Measurements from ENCODE around the gene KREMEN1. TPM values are rescaled to one million over a fixed set of nuclear protein-coding genes. Genes with fewer than 3 reads are reported as not detected.

Gene KREMEN1
- total RNA-seq, 1 experiment from 2014 or later: 2.2 TPM

- CTCF ChIA-PET: no interaction called here
- no peaks in the 10 kb centered on the region for H3K36me3 ChIP-seq (ENCODE audit: control insufficient read depth, insufficient read depth, low read length)
- DNase-seq (ENCODE audit: low read depth, low spot score) (no peak), ATAC-seq (no peak)
- no peaks in the 10 kb centered on the region for H3K4me1 ChIP-seq (ENCODE audit: control insufficient read depth, insufficient read depth, low read length)
- BruUV-seq (replicated peaks): no TSS peak
- no peak overlapping the region for H3K4me3 ChIP-seq (ENCODE audit: low read depth in 2 of 2, low read length in 2 of 2)
- no peaks in the 10 kb centered on the region for H3K9me3 ChIP-seq (ENCODE audit: control insufficient read depth, insufficient read depth, low read depth, low read length)
- H3K27me3 ChIP-seq (ENCODE audit: control insufficient read depth, insufficient read depth, low read length): no peaks in the 10 kb centered on the region
- H3K27ac ChIP-seq (ENCODE audit: low read length): no peak overlapping the region
- intact Hi-C loops (cut with micrococcal nuclease; ENCODE audit: unreplicated experiment): no loop called here
- POLR2A ChIA-PET: no interaction called here
- in situ Hi-C loops (cut with HindIII; ENCODE audit: low pct_unique_long_range_greater_than_20kb, low sequenced_read_pairs): no loop called here
- TF ChIP-seq SIN3A (IDR thresholded peaks at IDR 0.05; ENCODE audit: borderline replicate concordance, insufficient read depth, low read depth, low read length): no peak
- no peak for TF ChIP-seq POLR2AphosphoS5 (IDR thresholded peaks at IDR 0.05; ENCODE audit: low read depth, low read length)
- no peak for TF ChIP-seq TCF7L2 (IDR thresholded peaks at IDR 0.05; ENCODE audit: low read depth, low read length)
- TF ChIP-seq CTCF (IDR thresholded peaks at IDR 0.05): no peak
Measured at GRCh38 chr22:29109822-29110221, 37.0 kb downstream of the KREMEN1 start.

DNA sequence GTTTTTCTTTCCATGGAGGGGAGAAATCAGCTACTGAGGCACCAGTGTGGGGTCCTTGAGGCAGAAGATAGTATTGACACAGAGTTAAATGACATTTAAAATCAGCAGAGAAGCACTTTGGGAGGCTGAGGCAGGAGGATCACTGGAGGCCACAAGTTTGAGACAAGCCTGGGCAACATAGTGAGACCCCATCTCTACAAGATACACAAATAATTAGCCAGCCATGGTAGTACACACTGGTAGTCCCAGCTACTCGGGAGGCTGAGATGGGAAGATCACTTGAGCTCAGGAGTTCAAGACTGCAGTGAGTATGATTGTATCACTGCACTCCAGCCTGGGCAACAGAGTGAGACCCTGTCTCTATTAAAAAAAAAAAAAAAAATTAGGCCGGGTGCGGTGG, 38.1 kb downstream of the KREMEN1 start:
- TF ChIP-seq REST (IDR thresholded peaks at IDR 0.05; ENCODE audit: insufficient read depth in 1 of 2, low read depth in 2 of 2, low read length in 1 of 2): no peak
- POLR2A ChIA-PET: no interaction called here
- intact Hi-C loops (cut with micrococcal nuclease; ENCODE audit: unreplicated experiment) (no loop called here), in situ Hi-C loops (cut with HindIII; ENCODE audit: low pct_unique_long_range_greater_than_20kb, low sequenced_read_pairs) (no loop called here)
- H3K9me3 ChIP-seq (ENCODE audit: control insufficient read depth, insufficient read depth, low read depth, low read length): no peaks in the 10 kb centered on the region
- H3K36me3 ChIP-seq (ENCODE audit: control insufficient read depth, insufficient read depth, low read length): no peaks in the 10 kb centered on the region
- H3K27ac ChIP-seq (ENCODE audit: low read length): no peak overlapping the region
- H3K4me1 ChIP-seq (ENCODE audit: control insufficient read depth, insufficient read depth, low read length): no peaks in the 10 kb centered on the region
- no peak overlapping the region for H3K4me3 ChIP-seq (ENCODE audit: low read depth in 2 of 2, low read length in 2 of 2)
- BruUV-seq (replicated peaks): no TSS peak
- ATAC-seq (no peak), DNase-seq (ENCODE audit: low read depth, low spot score) (no peak)
- H3K27me3 ChIP-seq (ENCODE audit: control insufficient read depth, insufficient read depth, low read length): no peaks in the 10 kb centered on the region
- CTCF ChIA-PET: interaction anchor here (0.7 kb wide), 1 partner anchor 815 kb away, joined by 5 read pairs; no protein-coding TSS in a partner anchor

DNA sequence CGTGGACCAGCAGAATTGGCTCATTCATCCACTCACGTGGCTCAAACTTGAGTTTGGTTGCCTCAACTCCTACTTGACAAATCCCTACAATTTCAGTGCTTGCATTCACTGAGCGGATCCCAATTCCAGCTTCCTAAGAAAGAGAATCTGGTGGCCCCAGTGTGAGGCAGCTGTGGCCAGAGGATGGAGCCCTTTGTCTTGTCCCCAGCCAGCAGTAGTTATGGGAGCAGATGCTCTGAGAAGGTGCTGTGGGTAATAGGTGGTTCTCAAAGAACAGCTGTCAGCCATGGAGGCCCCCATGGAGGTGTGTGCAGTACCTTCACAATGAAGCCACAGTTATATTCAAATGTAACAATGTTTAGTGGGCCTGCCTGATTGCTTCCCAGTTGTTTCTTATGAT, 39.3 kb downstream of the KREMEN1 start:
- no peak overlapping the region for H3K4me3 ChIP-seq (ENCODE audit: low read depth in 2 of 2, low read length in 2 of 2)
- H3K27ac ChIP-seq (ENCODE audit: low read length): no peak overlapping the region
- no peak for ATAC-seq
- H3K36me3 ChIP-seq (ENCODE audit: control insufficient read depth, insufficient read depth, low read length): no peaks in the 10 kb centered on the region
- TF ChIP-seq REST (IDR thresholded peaks at IDR 0.05; ENCODE audit: insufficient read depth in 1 of 2, low read depth in 2 of 2, low read length in 1 of 2) (no peak), CTCF (IDR thresholded peaks at IDR 0.05) (peak; percentile 12; the same call in 1 of the 2 replicates), POLR2AphosphoS5 (IDR thresholded peaks at IDR 0.05; ENCODE audit: low read depth, low read length) (no peak), SIN3A (IDR thresholded peaks at IDR 0.05; ENCODE audit: borderline replicate concordance, insufficient read depth, low read depth, low read length) (no peak)
- no peaks in the 10 kb centered on the region for H3K27me3 ChIP-seq (ENCODE audit: control insufficient read depth, insufficient read depth, low read length)
- POLR2A ChIA-PET: interaction anchor here (0.6 to 0.7 kb wide), 2 partner anchors 38 to 782 kb away, joined by 3 to 5 read pairs; no protein-coding TSS in a partner anchor
- no peak for DNase-seq (ENCODE audit: low read depth, low spot score)
- intact Hi-C loops (cut with micrococcal nuclease; ENCODE audit: unreplicated experiment): no loop called here
- no TSS peak for BruUV-seq (replicated peaks)
- no peaks in the 10 kb centered on the region for H3K4me1 ChIP-seq (ENCODE audit: control insufficient read depth, insufficient read depth, low read length)
- CTCF ChIA-PET: interaction anchor here (0.6 kb wide), 1 partner anchor 1183 kb away, joined by 7 read pairs; no protein-coding TSS in a partner anchor
- no peaks in the 10 kb centered on the region for H3K9me3 ChIP-seq (ENCODE audit: control insufficient read depth, insufficient read depth, low read depth, low read length)
- in situ Hi-C loops (cut with HindIII; ENCODE audit: low pct_unique_long_range_greater_than_20kb, low sequenced_read_pairs): no loop called here
